ENCODE data around the gene LRRTM4. TPM values are rescaled to one million over a fixed set of nuclear protein-coding genes. Genes with fewer than 3 reads are reported as not detected.

The LRRTM4 gene
- polyA plus RNA-seq, 1 donor (not counting 4 experiments of a cell fraction or from before 2014, with no cell fraction given): not detected

DNA sequence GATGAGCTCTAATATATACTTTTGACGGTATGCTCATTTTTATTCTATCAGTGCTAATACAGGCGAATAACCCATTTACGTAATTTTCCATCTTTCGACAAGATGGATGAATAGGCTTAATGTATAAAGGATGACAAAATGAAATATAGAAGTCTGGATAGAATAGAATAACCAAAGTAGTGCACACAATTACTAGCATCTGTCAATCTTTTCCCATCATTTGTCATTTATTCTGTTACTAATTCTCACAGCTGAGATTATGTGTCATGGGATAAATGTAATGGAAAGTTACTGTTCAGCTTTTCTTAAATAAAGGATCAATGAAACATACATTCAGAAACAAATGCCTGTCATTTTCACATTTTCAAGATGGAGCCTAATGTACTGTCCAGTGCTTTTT is 548.6 kb downstream of the LRRTM4 start:
- no peak overlapping the region for H3K4me2 ChIP-seq (ENCODE audit: control insufficient read depth, extremely low read depth, insufficient read depth, low read depth, low read length)
- H3K9ac ChIP-seq (ENCODE audit: control insufficient read depth, extremely low read depth, insufficient read depth, low read length): no peak overlapping the region
- H3K27me3 ChIP-seq (ENCODE audit: control insufficient read depth, extremely low read depth, insufficient read depth, low read length): no peaks in the 10 kb centered on the region
- dilution Hi-C loops (cut with MboI; ENCODE audit: extremely low pct_ligation_motif_present, low sequenced_read_pairs): no loop called here
- no peak overlapping the region for H3K27ac ChIP-seq (ENCODE audit: control insufficient read depth, insufficient read depth, low read length)
- H3K4me3 ChIP-seq (ENCODE audit: control insufficient read depth in 2 of 3, extremely low read depth in 1 of 3, insufficient read depth in 2 of 3, low read depth in 1 of 3, low read length in 3 of 3): no peak overlapping the region
- TF ChIP-seq, protein P1, sequence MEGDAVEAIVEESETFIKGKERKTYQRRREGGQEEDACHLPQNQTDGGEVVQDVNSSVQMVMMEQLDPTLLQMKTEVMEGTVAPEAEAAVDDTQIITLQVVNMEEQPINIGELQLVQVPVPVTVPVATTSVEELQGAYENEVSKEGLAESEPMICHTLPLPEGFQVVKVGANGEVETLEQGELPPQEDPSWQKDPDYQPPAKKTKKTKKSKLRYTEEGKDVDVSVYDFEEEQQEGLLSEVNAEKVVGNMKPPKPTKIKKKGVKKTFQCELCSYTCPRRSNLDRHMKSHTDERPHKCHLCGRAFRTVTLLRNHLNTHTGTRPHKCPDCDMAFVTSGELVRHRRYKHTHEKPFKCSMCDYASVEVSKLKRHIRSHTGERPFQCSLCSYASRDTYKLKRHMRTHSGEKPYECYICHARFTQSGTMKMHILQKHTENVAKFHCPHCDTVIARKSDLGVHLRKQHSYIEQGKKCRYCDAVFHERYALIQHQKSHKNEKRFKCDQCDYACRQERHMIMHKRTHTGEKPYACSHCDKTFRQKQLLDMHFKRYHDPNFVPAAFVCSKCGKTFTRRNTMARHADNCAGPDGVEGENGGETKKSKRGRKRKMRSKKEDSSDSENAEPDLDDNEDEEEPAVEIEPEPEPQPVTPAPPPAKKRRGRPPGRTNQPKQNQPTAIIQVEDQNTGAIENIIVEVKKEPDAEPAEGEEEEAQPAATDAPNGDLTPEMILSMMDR (optimal IDR thresholded peaks at IDR 0.05 in 1 of 3, IDR thresholded peaks at IDR 0.05 in 1 of 3, conservative IDR thresholded peaks at IDR 0.05 in 1 of 3; ENCODE audit: extremely low read depth in 1 of 3, insufficient read depth in 2 of 3, low read length in 3 of 3): no peak
- TF ChIP-seq EZH2 (IDR thresholded peaks at IDR 0.05; ENCODE audit: low read length): no peak
- no peaks in the 10 kb centered on the region for H3K36me3 ChIP-seq (ENCODE audit: control insufficient read depth in 2 of 2, extremely low read depth in 1 of 2, insufficient read depth in 2 of 2, low read length in 2 of 2)
- DNase-seq (ENCODE audit: low read depth, low spot score) (no peak), FAIRE-seq (no peak)
- H3K9me3 ChIP-seq (ENCODE audit: control insufficient read depth, low read depth, low read length): no peaks in the 10 kb centered on the region
- no peak overlapping the region for H2AFZ ChIP-seq (ENCODE audit: control insufficient read depth, low read length)
- no peaks in the 10 kb centered on the region for H3K4me1 ChIP-seq (ENCODE audit: control insufficient read depth, extremely low read depth, insufficient read depth, low read length)
- no peaks in the 10 kb centered on the region for H3K79me2 ChIP-seq (ENCODE audit: control insufficient read depth, insufficient read depth, low read length)
- no peaks in the 10 kb centered on the region for H4K20me1 ChIP-seq (ENCODE audit: control insufficient read depth, extremely low read depth, insufficient read depth, low read length)
- no peaks in the 10 kb centered on the region for H3K9me1 ChIP-seq (ENCODE audit: control insufficient read depth, extremely low read depth, insufficient read depth, low read length)

- Histone ChIP-seq H3K27me3 (ENCODE audit: control insufficient read depth, extremely low read depth, insufficient read depth, low read length) (no peaks in the 10 kb centered on the region), H2AFZ (ENCODE audit: control insufficient read depth, low read length) (no peak overlapping the region), H3K79me2 (ENCODE audit: control insufficient read depth, insufficient read depth, low read length) (no peaks in the 10 kb centered on the region), H3K36me3 (ENCODE audit: control insufficient read depth in 2 of 2, extremely low read depth in 1 of 2, insufficient read depth in 2 of 2, low read length in 2 of 2) (no peaks in the 10 kb centered on the region), H3K27ac (ENCODE audit: control insufficient read depth, insufficient read depth, low read length) (no peak overlapping the region), H4K20me1 (ENCODE audit: control insufficient read depth, extremely low read depth, insufficient read depth, low read length) (no peaks in the 10 kb centered on the region), H3K9me3 (ENCODE audit: control insufficient read depth, low read depth, low read length) (no peaks in the 10 kb centered on the region), H3K9me1 (ENCODE audit: control insufficient read depth, extremely low read depth, insufficient read depth, low read length) (no peaks in the 10 kb centered on the region), H3K9ac (ENCODE audit: control insufficient read depth, extremely low read depth, insufficient read depth, low read length) (no peak overlapping the region), H3K4me2 (ENCODE audit: control insufficient read depth, extremely low read depth, insufficient read depth, low read depth, low read length) (no peak overlapping the region), H3K4me1 (ENCODE audit: control insufficient read depth, extremely low read depth, insufficient read depth, low read length) (no peaks in the 10 kb centered on the region), H3K4me3 (ENCODE audit: control insufficient read depth in 2 of 3, extremely low read depth in 1 of 3, insufficient read depth in 2 of 3, low read depth in 1 of 3, low read length in 3 of 3) (no peak overlapping the region)
- no peak for TF ChIP-seq EZH2 (IDR thresholded peaks at IDR 0.05; ENCODE audit: low read length)
- TF ChIP-seq, protein P1 (optimal IDR thresholded peaks at IDR 0.05 in 1 of 3, IDR thresholded peaks at IDR 0.05 in 1 of 3, conservative IDR thresholded peaks at IDR 0.05 in 1 of 3; ENCODE audit: extremely low read depth in 1 of 3, insufficient read depth in 2 of 3, low read length in 3 of 3): no peak
- no peak for FAIRE-seq
- dilution Hi-C loops (cut with MboI; ENCODE audit: extremely low pct_ligation_motif_present, low sequenced_read_pairs): no loop called here
- no peak for DNase-seq (ENCODE audit: low read depth, low spot score)
Measured at GRCh38 chr2:76965772-76966171, 556.4 kb downstream of the LRRTM4 start.
